AG09309 (cell line): ENCODE results near the gene FAIM2.

Source experiments
- DNase-seq: peaks from one replicate; pipeline ENCODE4 v3.0.0-alpha.2; 2010; ENCODE audit warnings: low read depth
- H3K4me3 ChIP-seq: 2 replicates; pipeline ENCODE4 v1.5.1; 2011; ENCODE audit warnings: mild to moderate bottlenecking, low read depth, low read length, moderate library complexity; ENCODE audit not compliant: control insufficient read depth
- TF ChIP-seq, protein P1 (sequence below): IDR thresholded peaks from 2 replicates; pipeline ENCODE4 v1.5.1; 2011; ENCODE audit warnings: mild to moderate bottlenecking, low read depth, low read length, inconsistent platforms; ENCODE audit not compliant: insufficient read depth, control insufficient read depth; ENCODE audit errors: missing control alignments

The FAIM2 gene

DNA sequence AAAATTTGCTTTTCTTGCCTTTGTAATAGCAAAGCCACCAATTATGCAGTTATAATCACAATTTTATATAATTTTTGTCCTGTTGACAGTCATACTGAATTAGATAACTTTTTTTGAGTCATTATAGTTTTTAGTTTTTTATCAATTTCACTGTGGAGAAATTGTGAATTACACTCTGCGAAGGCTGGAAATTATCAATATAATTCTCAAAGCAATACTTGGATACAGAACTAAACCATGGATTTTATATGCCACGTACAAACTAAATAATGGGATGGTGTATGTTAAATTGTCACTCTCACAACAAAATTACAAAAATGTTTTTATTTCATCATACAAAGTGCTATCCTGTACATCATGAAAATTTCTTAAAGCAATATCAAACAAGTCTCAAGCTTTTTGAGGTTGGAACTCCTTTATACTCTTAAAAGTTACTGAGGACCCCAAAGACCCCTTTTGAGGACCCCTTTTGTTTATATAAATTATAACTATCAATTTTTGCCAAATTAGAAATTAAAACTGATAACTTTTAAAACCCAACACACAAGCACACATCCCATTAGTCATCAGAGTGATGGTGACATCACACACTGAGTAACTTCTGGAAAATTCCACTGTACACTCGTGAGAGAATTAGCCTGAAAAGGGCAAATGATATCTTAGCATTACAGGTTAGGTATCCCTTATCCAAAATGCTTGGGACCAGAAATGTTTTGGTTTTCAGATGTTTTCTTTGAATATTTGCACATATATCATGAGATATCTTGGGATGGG is 27.0 kb upstream of the FAIM2 start:
- no peak for DNase-seq
- H3K4me3 ChIP-seq: no peak overlapping the region
- TF ChIP-seq, protein P1, sequence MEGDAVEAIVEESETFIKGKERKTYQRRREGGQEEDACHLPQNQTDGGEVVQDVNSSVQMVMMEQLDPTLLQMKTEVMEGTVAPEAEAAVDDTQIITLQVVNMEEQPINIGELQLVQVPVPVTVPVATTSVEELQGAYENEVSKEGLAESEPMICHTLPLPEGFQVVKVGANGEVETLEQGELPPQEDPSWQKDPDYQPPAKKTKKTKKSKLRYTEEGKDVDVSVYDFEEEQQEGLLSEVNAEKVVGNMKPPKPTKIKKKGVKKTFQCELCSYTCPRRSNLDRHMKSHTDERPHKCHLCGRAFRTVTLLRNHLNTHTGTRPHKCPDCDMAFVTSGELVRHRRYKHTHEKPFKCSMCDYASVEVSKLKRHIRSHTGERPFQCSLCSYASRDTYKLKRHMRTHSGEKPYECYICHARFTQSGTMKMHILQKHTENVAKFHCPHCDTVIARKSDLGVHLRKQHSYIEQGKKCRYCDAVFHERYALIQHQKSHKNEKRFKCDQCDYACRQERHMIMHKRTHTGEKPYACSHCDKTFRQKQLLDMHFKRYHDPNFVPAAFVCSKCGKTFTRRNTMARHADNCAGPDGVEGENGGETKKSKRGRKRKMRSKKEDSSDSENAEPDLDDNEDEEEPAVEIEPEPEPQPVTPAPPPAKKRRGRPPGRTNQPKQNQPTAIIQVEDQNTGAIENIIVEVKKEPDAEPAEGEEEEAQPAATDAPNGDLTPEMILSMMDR: no peak

GRCh38 chr12:49929581-49929980 is 25.9 kb upstream of the FAIM2 start:
- TF ChIP-seq, protein P1: no peak
- no peak overlapping the region for H3K4me3 ChIP-seq
- DNase-seq: no peak

DNA sequence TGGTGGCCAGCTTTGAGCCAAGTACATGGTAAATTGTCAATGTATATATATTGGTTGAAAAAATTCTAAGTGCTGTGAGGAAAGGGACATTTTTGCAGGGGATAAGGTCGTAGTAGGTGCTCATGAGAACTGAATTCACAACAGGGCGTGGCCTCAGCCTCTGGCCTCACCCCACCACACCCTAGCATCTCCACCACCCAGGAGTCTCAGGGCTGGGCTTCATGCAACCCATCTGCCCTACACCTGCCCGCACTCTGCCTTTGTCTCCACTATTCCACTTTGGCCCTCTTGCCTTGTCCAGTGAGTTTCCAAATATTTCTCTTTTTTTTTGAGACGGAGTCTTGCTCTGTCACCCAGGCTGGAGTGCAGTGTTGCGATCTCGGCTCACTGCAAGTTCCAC is 24.8 kb upstream of the FAIM2 start:
- no peak for DNase-seq
- TF ChIP-seq, protein P1: no peak
- H3K4me3 ChIP-seq: no peak overlapping the region

DNA sequence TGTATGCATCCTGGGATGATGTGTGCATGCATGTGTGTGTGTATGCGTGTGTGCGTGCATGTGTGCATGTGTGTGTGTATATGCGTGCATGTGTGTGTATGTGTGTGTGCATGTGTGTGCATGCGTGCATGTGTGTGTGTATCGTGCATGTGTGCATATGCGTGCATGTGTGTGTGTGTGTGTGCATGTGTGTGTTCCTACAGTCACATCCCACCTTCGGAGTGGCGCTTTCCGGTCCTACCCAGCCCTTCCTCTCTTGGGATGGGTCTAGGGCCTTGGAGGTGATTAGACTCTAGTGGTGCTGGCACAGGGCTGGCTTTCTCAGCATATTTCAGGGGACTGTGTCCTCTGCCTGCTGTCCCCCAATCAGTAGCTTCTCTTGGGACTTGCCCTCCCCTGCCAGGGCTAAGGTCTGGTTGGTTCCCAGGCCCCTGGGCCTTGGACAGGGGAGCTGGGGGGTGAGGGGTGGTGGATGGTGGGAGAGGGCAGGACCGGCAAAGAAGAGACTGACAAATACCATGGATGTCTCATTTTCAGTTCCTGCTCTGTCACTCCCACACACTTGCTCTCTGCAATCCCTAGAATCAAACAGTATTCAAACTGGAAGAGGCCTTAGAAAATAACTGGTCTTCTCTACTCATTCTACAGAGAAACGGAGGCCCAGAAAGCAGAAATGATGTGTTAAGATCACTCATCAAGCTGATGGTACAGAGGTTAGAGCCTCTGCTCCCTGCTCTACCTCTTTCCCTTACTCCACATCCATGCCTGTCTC is 21.9 kb upstream of the FAIM2 start:
- TF ChIP-seq, protein P1: no peak
- H3K4me3 ChIP-seq: no peak overlapping the region
- no peak for DNase-seq

DNA sequence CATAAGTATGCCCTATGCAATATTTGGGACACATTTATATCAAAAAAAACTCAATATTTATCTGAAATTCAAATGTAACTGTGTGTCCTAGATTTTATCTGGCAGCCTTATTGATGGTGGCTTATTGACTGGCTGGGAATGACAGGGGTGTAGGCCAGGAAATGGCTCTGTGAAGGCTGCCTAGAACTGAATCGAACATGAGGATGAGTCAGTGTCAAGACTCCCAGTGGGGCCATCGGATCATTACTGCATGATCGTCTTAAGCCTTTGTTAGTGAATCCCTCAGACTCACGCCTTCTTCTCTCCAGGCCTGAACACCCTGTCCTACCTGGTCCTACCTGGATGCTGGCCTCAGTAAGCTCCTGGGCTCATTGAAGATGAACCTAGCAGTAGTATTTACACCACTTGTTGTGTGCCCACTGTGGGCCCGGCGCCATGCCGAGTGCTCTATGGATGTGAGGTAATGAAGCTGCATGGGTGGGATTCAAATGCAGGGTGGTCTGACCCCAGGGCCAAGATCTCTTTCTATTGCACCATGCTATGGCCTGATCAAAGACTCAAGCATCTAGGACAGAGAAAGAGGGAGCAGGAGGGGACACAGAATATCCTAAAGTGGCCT is 21.0 kb upstream of the FAIM2 start:
- TF ChIP-seq, protein P1: no peak
- no peak for DNase-seq
- no peak overlapping the region for H3K4me3 ChIP-seq

DNA sequence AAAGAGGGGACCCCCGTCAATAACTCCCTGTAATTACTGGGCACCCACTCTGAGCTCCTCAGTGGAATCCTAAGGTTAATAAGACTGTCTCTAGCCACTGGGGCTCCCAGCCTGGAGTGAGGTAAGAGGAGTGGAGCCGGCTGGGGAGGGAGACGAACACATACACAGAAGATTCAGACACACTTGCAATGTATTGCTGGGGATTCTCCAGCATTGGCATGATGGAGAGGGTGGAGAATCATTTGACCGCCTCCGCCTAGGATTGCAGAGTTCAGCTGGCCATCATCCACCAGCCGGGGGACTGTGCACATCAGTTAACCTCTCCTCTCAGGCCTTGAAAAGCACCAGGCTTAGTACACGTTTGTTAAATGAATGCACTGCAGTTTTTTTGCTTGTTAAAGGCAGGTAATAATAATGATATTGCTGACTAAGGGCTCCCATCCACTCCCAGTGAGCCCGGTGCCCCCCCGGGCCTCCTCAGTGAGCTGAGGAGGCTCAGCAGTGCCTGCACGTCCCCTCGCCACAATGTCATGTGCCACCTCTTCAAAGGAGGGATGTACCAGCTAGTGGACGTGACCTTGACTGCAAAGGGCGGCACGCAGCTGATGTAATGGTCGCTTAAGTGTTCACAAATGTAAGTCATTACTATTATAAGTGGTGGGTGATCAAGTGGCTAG is 20.3 kb upstream of the FAIM2 start:
- no peak for DNase-seq
- TF ChIP-seq, protein P1: no peak
- H3K4me3 ChIP-seq: no peak overlapping the region
